GM12878 (cell line): ENCODE results near the gene TRIM9. TPM values are rescaled to one million over a fixed set of nuclear protein-coding genes. Genes with fewer than 3 reads are reported as not detected.

Source experiments
- ATAC-seq: fragments of 200-7000 bp; cut with Tn5 transposase; 3 replicates; pipeline ENCODE4 v1.9.1; 2020; ENCODE audit warnings: mild to moderate bottlenecking, moderate library complexity
- BruUV-seq: library from RNA; stranded (reverse); fragments of 400-500 nt; replicated peaks from 2 replicates; lab custom pipeline; 2021; lab: Mats Ljungman, UMichigan
- CTCF ChIA-PET: fragments of 300-600 bp; sonication (Branson Sonifier 250); formaldehyde crosslinking; extraction: SDS; loops from one replicate; lab custom pipeline; 2021; ENCODE audit warnings: inconsistent platforms; lab: Yijun Ruan, JAX
- POLR2A ChIA-PET: fragments of 350-600 bp; formaldehyde crosslinking; extraction: SDS; loops from one replicate; lab custom pipeline; 2021; ENCODE audit warnings: inconsistent platforms; lab: Charles Lee
- RAD21 ChIA-PET: fragments of 300-600 bp; sonication (Branson Sonifier 250); formaldehyde crosslinking; loops from one replicate; lab custom pipeline; 2023; ENCODE audit warnings: antibody characterized with exemption; ENCODE audit not compliant: unreplicated experiment; lab: Charles Lee
- SMC1A ChIA-PET: fragments of 300-600 bp; sonication (Branson Sonifier 250); formaldehyde crosslinking; loops from one replicate; lab custom pipeline; 2023; ENCODE audit not compliant: unreplicated experiment, uncharacterized antibody; lab: Charles Lee
- DNase-seq: peaks from one replicate; pipeline ENCODE4 v3.0.0-alpha.2; 2011; ENCODE audit warnings: low read depth, low spot score
- FAIRE-seq: peaks from 3 replicates; lab custom pipeline; 2011; peaks lifted over from hg19 to GRCh38; lab: Jason Lieb, UNC
- H2AFZ ChIP-seq: 2 replicates; pipeline ENCODE4 v1.6.0; 2011; ENCODE audit warnings: low read depth, low read length, control low read depth; ENCODE audit not compliant: control insufficient read depth
- H3K27ac ChIP-seq: 2 replicates; pipeline ENCODE4 v1.5.1; 2011; ENCODE audit warnings: control low read depth; ENCODE audit not compliant: control insufficient read depth, insufficient read depth
- H3K27me3 ChIP-seq, 2 experiments: replicated peaks in 1 of 2; 2 replicates each; pipeline versions ENCODE4 v1.6.0 to v1.6.1; 2011; ENCODE audit warnings: low read length in 1 of 2; ENCODE audit not compliant: control insufficient read depth in 2 of 2, insufficient read depth in 2 of 2
- H3K36me3 ChIP-seq, 2 experiments: 2 replicates each; pipeline ENCODE4 v1.5.1; 2011; ENCODE audit warnings: low read length in 1 of 2; ENCODE audit not compliant: control insufficient read depth in 2 of 2, insufficient read depth in 2 of 2
- H3K4me1 ChIP-seq: 2 replicates; pipeline ENCODE4 v1.6.1; 2011; ENCODE audit warnings: mild to moderate bottlenecking, low read length, moderate library complexity, mixed read lengths; ENCODE audit not compliant: control insufficient read depth, insufficient read depth
- H3K4me2 ChIP-seq: 2 replicates; pipeline ENCODE4 v1.6.0; 2011; ENCODE audit warnings: control low read depth; ENCODE audit not compliant: control insufficient read depth, insufficient read depth
- H3K4me3 ChIP-seq: fragments of 200-600 bp; sonication (generic); 2 replicates; pipeline ENCODE4 v1.5.1; 2016
- H3K79me2 ChIP-seq: 2 replicates; pipeline ENCODE4 v1.6.0; 2011; ENCODE audit warnings: low read length; ENCODE audit not compliant: control insufficient read depth, insufficient read depth
- H3K9ac ChIP-seq: 2 replicates; pipeline ENCODE4 v1.8.0; 2011; ENCODE audit warnings: low read length, control low read depth, mixed read lengths; ENCODE audit not compliant: control insufficient read depth, insufficient read depth
- H3K9me3 ChIP-seq: replicated peaks from 3 replicates; pipeline ENCODE4 v1.5.1; 2011; ENCODE audit warnings: mild to moderate bottlenecking, low read length; ENCODE audit not compliant: control insufficient read depth, insufficient read depth
- H4K20me1 ChIP-seq: 2 replicates; pipeline ENCODE4 v1.6.0; 2011; ENCODE audit not compliant: control insufficient read depth, insufficient read depth
- CHD2 ChIP-seq: IDR thresholded peaks from 2 replicates; pipeline ENCODE4 v1.6.1; 2011; ENCODE audit warnings: low read depth, low read length, improper control_type of control experiment, borderline replicate concordance
- EED ChIP-seq: sonication (generic); IDR thresholded peaks from 2 replicates; pipeline ENCODE4 v1.6.1; 2016; ENCODE audit warnings: antibody characterized with exemption, low read depth
- ETV6 ChIP-seq, 2 experiments: fragments of 450-650 bp in 1 of 2; IDR thresholded peaks in 1 of 2; conservative IDR thresholded peaks in 1 of 2; 2 replicates each; pipeline ENCODE4 v1.6.1; 2014; ENCODE audit warnings: antibody characterized with exemption in 1 of 2, borderline replicate concordance in 1 of 2, low read depth in 1 of 2, mild to moderate bottlenecking in 1 of 2, moderate library complexity in 1 of 2
- GABPA ChIP-seq: IDR thresholded peaks from 2 replicates; pipeline ENCODE4 v1.6.1; 2014; ENCODE audit warnings: antibody characterized with exemption, low read depth, mild to moderate bottlenecking, inconsistent platforms
- SIN3A ChIP-seq: IDR thresholded peaks from 2 replicates; pipeline ENCODE4 v1.6.1; 2012; ENCODE audit warnings: low read depth, low read length, improper control_type of control experiment
- TCF3 ChIP-seq: IDR thresholded peaks from 2 replicates; pipeline ENCODE4 v1.6.1; 2012; ENCODE audit warnings: low read depth, mild to moderate bottlenecking, low read length, borderline replicate concordance; ENCODE audit not compliant: insufficient read depth
- WGBS: methylation state at CpG from one replicate; pipeline ENCODE4 v1.1.6; 2016; ENCODE audit warnings: low lambda C conversion rate; ENCODE audit not compliant: insufficient replicate concordance, insufficient coverage; ENCODE audit errors: missing lambda C conversion rate; 5-methylcytosine and 5-hydroxymethylcytosine counted together
- in situ Hi-C: fragments of 300-500 bp; cut with MboI; formaldehyde crosslinking; loops from 9 replicates; pipeline ENCODE4 v1.14.3; 2018; ENCODE audit warnings: mixed read lengths
- intact Hi-C: fragments of 100-400 bp; cut with micrococcal nuclease; formaldehyde crosslinking; loops from one replicate; pipeline ENCODE4 v1.14.2; 2022; ENCODE audit not compliant: unreplicated experiment
- polyA plus RNA-seq, 11 experiments: library from polyadenylated mRNA; depleted of rRNA in 4 of 11; unstranded in 6 of 11; stranded (reverse) in 5 of 11; fragments of >200 nt; fragmentation: Nextera tagmentation in 4 of 11; fragmentation: Illumina TruSeq in 1 of 11; extraction: Ambion mirVana in 4 of 11; extraction: Trizol in 1 of 11; gene quantifications; 1 replicate in 1 of 11; 2 replicates in 10 of 11; pipeline versions ENCODE4 v1.2.1 to v1.2.3, GENCODE V29; 2011 to 2016; ENCODE audit warnings: inconsistent platforms in 2 of 11, missing spikeins in 2 of 11, low read depth in 1 of 11
- total RNA-seq, 4 experiments: library from RNA; depleted of rRNA in 3 of 4; stranded (reverse); fragments of >200 nt in 3 of 4; fragmentation: Illumina TruSeq in 1 of 4; extraction: Trizol in 1 of 4; gene quantifications; 2 replicates each; pipeline versions ENCODE4 v1.2.1 to v1.2.3, GENCODE V29; 2013 to 2021

TRIM9 gene
- total and polyA plus RNA-seq, 10 of the 15 experiments (the other 5 are each of a cell fraction or from before 2014, with no cell fraction given), result 0.04 to 0.18 (median 0.11) TPM; not detected in 2

DNA sequence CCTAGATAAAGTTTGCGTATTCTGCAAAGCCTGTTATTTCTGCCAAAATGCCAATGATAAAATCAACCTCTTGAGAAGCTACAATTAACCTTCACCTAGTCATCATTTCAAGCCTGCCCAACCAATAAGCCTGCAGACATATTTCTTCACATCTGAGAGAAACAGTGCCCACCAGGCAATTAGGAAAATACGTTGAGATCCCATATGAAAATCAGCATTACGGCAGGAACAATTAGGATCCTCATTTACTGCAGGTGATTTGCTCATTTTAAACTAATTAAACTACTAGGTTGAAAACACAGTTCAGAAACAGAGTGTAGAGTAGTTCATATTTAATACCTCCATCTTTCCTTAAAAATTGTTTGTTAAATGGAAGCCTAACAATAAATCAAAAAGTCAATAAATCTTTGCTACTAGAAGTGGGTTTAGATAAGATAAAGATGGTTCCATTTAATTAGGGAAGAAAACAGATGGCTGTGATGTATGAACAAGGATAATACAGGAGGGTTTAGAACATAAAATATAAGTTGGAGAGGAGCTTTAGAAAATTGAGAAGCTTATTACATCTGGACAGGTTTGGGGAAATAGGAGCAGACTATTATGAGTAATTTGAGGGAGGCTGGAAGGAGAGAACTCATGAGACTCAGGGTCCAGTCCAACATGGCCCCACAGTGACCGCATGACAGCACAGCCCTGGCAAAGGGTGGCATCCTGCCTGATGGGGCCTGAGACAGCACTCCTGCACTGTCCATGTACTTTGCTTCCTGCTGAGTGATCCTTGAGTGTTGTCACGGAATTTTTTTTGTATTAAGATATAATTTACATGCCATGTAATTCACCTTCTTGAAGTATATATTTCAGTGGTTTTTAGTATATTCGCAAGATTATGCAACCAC lies 123.8 kb downstream of the TRIM9 start:
- Histone ChIP-seq H3K9me3 (no peaks in the 10 kb centered on the region), H3K27me3 (peaks cover 0 to 2% of the 10 kb centered on the region in 2 experiments; a peak in 2 of 4 replicates), H2AFZ (no peak overlapping the region), H3K4me2 (no peak overlapping the region), H3K9ac (no peak overlapping the region), H4K20me1 (no peaks in the 10 kb centered on the region), H3K27ac (no peak overlapping the region), H3K4me3 (no peak overlapping the region), H3K4me1 (no peaks in the 10 kb centered on the region), H3K36me3 (no peaks in the 10 kb centered on the region), H3K79me2 (no peaks in the 10 kb centered on the region)
- no TSS peak for BruUV-seq
- FAIRE-seq (no peak), ATAC-seq (no peak), DNase-seq (no peak)
- intact Hi-C loops, result no loop called here
- CTCF ChIA-PET, result no interaction called here
- 47% methylated on average over 6 of the region's 6 CpGs for WGBS
- TF ChIP-seq ETV6 (conservative IDR thresholded peaks at IDR 0.05 in 1 of 2, IDR thresholded peaks at IDR 0.05 in 1 of 2; ENCODE audit: borderline replicate concordance in 1 of 2, low read depth in 1 of 2) (no peak), TCF3 (no peak), EED (no peak), CHD2 (no peak), GABPA (no peak), SIN3A (no peak)
- POLR2A ChIA-PET, result no interaction called here
- in situ Hi-C loops, result no loop called here
- SMC1A ChIA-PET, result interaction anchor here (0.7 kb wide), 1 partner anchor 215 kb away, joined by 3 read pairs; no protein-coding TSS in a partner anchor
- RAD21 ChIA-PET, result no interaction called here
